Thyroid gland (tissue), 4 donors: Measurements from ENCODE around the gene PKN1.

Experiments
- CTCF ChIP-seq, 6 experiments: fragments of 200-600 bp in 3 of 6; fragments of 450-650 bp in 3 of 6; sonication (generic) in 3 of 6; IDR thresholded peaks; one replicate each; pipeline ENCODE4 v1.5.1; 2016 to 2019; ENCODE audit warnings: antibody characterized with exemption in 6 of 6, mild to moderate bottlenecking in 2 of 6, inconsistent platforms in 1 of 6, moderate library complexity in 1 of 6
- POLR2A ChIP-seq, 2 donors: fragments of 450-650 bp; IDR thresholded peaks; one replicate each; pipeline ENCODE4 v1.6.1; 2017; ENCODE audit warnings: antibody characterized with exemption in 2 of 2, mild to moderate bottlenecking in 2 of 2, moderate library complexity in 1 of 2

GRCh38 chr19:14473073-14473977 is 40.2 kb downstream of the PKN1 start:
- TF ChIP-seq POLR2A (IDR thresholded peaks at IDR 0.05) (no peak), CTCF (IDR thresholded peaks at IDR 0.05) (no peak)
